Dermis blood vessel endothelial cell (primary cell): Measurements from ENCODE around the gene DIRAS1. TPM values are rescaled to one million over a fixed set of nuclear protein-coding genes. Genes with fewer than 3 reads are reported as not detected.

Source experiments
- DNase-seq: peaks from one replicate; pipeline ENCODE4 v3.0.0; 2010
- total RNA-seq: library from RNA; depleted of rRNA; stranded (reverse); fragments of >200 nt; gene quantifications from 2 replicates; pipeline ENCODE4 v1.2.3, GENCODE V29; 2014

Gene DIRAS1
- total RNA-seq, result 0.23 and 0.51 TPM in 2 replicates

GRCh38 chr19:2720777-2721569 lies at the start of gene DIRAS1:
TSS of gene DIRAS1 (minus strand) at chr19:2721372. CDS start at chr19:2717806, 3,566 bp downstream.
- DNase-seq, result no peak

- DNase-seq, result no peak
These were observed 49.2 kb upstream of the DIRAS1 start for GRCh38 chr19:2770055-2771013.

- no peak for DNase-seq
These were observed 48.0 kb upstream of the DIRAS1 start for GRCh38 chr19:2769218-2769617.

- DNase-seq, result no peak
These were observed 47.4 kb upstream of the DIRAS1 start for GRCh38 chr19:2768365-2769132.

GRCh38 chr19:2767688-2768087 lies 46.5 kb upstream of the DIRAS1 start:
- DNase-seq, result no peak

- no peak for DNase-seq
These were observed 45.6 kb upstream of the DIRAS1 start for GRCh38 chr19:2766594-2767372.

GRCh38 chr19:2765376-2765775 lies 44.2 kb upstream of the DIRAS1 start:
- DNase-seq, result no peak

- DNase-seq, result no peak
These were observed 43.8 kb upstream of the DIRAS1 start for GRCh38 chr19:2764945-2765344.

GRCh38 chr19:2763687-2764086 lies 42.5 kb upstream of the DIRAS1 start:
- DNase-seq, result no peak

GRCh38 chr19:2762783-2763496 lies 41.8 kb upstream of the DIRAS1 start:
- DNase-seq, result no peak

- DNase-seq, result no peak
These were observed 41.0 kb upstream of the DIRAS1 start for GRCh38 chr19:2761876-2762782.

GRCh38 chr19:2761309-2761677 lies 40.1 kb upstream of the DIRAS1 start:
- no peak for DNase-seq

GRCh38 chr19:2759965-2760364 lies 38.8 kb upstream of the DIRAS1 start:
- no peak for DNase-seq

GRCh38 chr19:2759362-2759761 lies 38.2 kb upstream of the DIRAS1 start:
- no peak for DNase-seq

- no peak for DNase-seq
These were observed 37.6 kb upstream of the DIRAS1 start for GRCh38 chr19:2758601-2759313.

- DNase-seq, result no peak
These were observed 36.0 kb upstream of the DIRAS1 start for GRCh38 chr19:2756921-2757881.

- DNase-seq, result no peak
These were observed 35.3 kb upstream of the DIRAS1 start for GRCh38 chr19:2756477-2756876.

- no peak for DNase-seq
These were observed 34.6 kb upstream of the DIRAS1 start for GRCh38 chr19:2755811-2756210.

- DNase-seq, result no peak
These were observed 34.2 kb upstream of the DIRAS1 start for GRCh38 chr19:2755448-2755705.
